Natural killer cell (primary cell): Measurements from ENCODE around the gene BATF2. TPM values are rescaled to one million over a fixed set of nuclear protein-coding genes. Genes with fewer than 3 reads are reported as not detected.
"Not testable (repeated sequence)": the region's sequence is repeated elsewhere in the genome, so short reads cannot be mapped to it uniquely, and the experiment has no call there.

Experiments used
- ATAC-seq, 3 donors: fragments of 150-1000 bp in 2 of 3; fragments of 200-7000 bp in 1 of 3; cut with Tn5 transposase; 1 replicate in 1 of 3; 2 replicates in 2 of 3; pipeline ENCODE4 v1.10.0; 2021; ENCODE audit warnings: mild to moderate bottlenecking in 2 of 3, moderate library complexity in 2 of 3
- DNase-seq, 2 donors: peaks; one replicate each; pipeline versions ENCODE4 v3.0.0 to v3.0.0-alpha.2; 2013 to 2021; ENCODE audit warnings: mixed read lengths in 1 of 2
- H3K27ac ChIP-seq: one replicate; pipeline ENCODE4 v1.5.1; 2013; ENCODE audit warnings: mild to moderate bottlenecking, low read length
- H3K27me3 ChIP-seq: one replicate; pipeline ENCODE4 v1.6.1; 2013; ENCODE audit warnings: low read length; ENCODE audit not compliant: control insufficient read depth, insufficient read depth
- H3K36me3 ChIP-seq: one replicate; pipeline ENCODE4 v1.6.1; 2013; ENCODE audit warnings: low read length; ENCODE audit not compliant: control insufficient read depth, insufficient read depth
- H3K4me1 ChIP-seq: one replicate; pipeline ENCODE4 v1.6.1; 2013; ENCODE audit warnings: low read length; ENCODE audit not compliant: control insufficient read depth, insufficient read depth
- H3K4me3 ChIP-seq: one replicate; pipeline ENCODE4 v1.5.1; 2013; ENCODE audit warnings: low read length
- H3K9me3 ChIP-seq: one replicate; pipeline ENCODE4 v1.6.1; 2013; ENCODE audit warnings: low read length; ENCODE audit not compliant: control insufficient read depth, insufficient read depth
- H3K27ac Mint-ChIP-seq, 2 donors: one replicate each; pipeline ENCODE4 v1.8.0; 2022; ENCODE audit warnings: mild to moderate bottlenecking in 2 of 2, mixed read lengths in 2 of 2, moderate library complexity in 1 of 2
- H3K27me3 Mint-ChIP-seq, 2 donors: one replicate each; pipeline ENCODE4 v1.8.0; 2022; ENCODE audit warnings: low read depth in 2 of 2, mixed read lengths in 2 of 2
- H3K36me3 Mint-ChIP-seq: one replicate; pipeline ENCODE4 v1.8.0; 2022; ENCODE audit warnings: mixed read lengths
- H3K4me1 Mint-ChIP-seq, 2 donors: one replicate each; pipeline ENCODE4 v1.8.0; 2022; ENCODE audit warnings: mixed read lengths in 2 of 2
- H3K4me3 Mint-ChIP-seq: one replicate; pipeline ENCODE4 v1.8.0; 2022; ENCODE audit warnings: mild to moderate bottlenecking, moderate library complexity, mixed read lengths
- H3K9me3 Mint-ChIP-seq, 2 donors: one replicate each; pipeline ENCODE4 v1.8.0; 2022; ENCODE audit warnings: mixed read lengths in 2 of 2
- WGBS: methylation state at CpG from one replicate; pipeline ENCODE4 v1.1.7; 2013; ENCODE audit warnings: missing lambda C conversion rate; ENCODE audit not compliant: insufficient coverage; 5-methylcytosine and 5-hydroxymethylcytosine counted together
- intact Hi-C: fragments of 100-400 bp; cut with micrococcal nuclease; formaldehyde crosslinking; loops from one replicate; pipeline ENCODE4 v1.14.2; 2022
- total RNA-seq, 4 donors: library from RNA; stranded (reverse); fragments of 120-200 nt in 1 of 4; gene quantifications; one replicate each; pipeline versions ENCODE4 v1.2.3 to v1.2.4, GENCODE V29; 2013 to 2022
- TF ChIP-seq, protein P1 (sequence below): fragments of 200-600 bp; IDR thresholded peaks from one replicate; pipeline ENCODE4 v1.8.0; 2022; ENCODE audit warnings: antibody characterized with exemption

BATF2 gene
- total RNA-seq, 3 donors from 2014 or later (not counting 1 experiment from before 2014, with no cell fraction given) = 0.30 TPM; not detected in 2

DNA sequence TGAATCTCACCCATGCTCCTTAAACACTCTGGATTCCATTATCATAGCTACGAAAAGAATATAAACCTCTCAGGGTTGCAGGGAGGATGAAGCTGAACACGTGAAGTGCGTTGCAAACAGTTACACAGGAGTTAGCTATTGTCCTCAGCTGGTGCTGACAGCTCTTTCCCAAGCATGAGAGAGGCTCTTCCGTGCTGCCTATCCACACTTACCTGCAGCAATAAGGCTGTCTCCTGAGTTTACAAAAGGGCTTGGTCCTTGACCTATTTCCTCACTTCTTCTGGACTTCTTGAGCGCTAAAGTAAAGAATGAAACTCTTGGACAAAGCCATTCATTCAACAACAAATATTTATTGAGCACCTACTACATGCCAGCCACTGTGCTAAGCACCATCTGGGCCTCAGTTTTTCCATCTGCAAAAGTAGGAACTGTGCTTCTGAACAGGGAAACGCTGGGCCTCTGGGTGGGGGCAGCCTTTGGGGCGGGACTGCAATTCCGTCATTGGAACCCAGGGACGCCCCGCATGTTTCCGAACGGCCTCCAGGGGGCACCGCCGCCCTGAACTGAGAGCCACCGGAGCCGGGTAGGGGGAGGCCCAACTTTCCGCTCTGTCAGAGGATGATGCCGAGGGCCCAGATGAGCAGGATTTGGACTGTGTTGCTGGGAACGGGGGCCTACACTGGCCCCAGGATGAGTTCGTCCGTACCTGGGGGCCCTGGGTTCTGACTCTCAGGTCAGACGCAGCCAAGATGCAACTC, 16.5 kb upstream of the BATF2 start:
- DNase-seq = peak; percentile 90 to 95
- H3K4me3 Mint-ChIP-seq = peak overlapping the region; percentile 95
- H3K27me3 Mint-ChIP-seq = no peaks in the 10 kb centered on the region
- Histone ChIP-seq H3K9me3 (no peaks in the 10 kb centered on the region), H3K36me3 (peaks cover under 1% of the 10 kb centered on the region), H3K27ac (peak overlapping the region; percentile 100), H3K4me1 (peaks cover 26% of the 10 kb centered on the region), H3K4me3 (peak overlapping the region; percentile 93), H3K27me3 (no peaks in the 10 kb centered on the region)
- H3K4me1 Mint-ChIP-seq = peaks cover 21 to 29% of the 10 kb centered on the region in 2 donors
- 18% methylated on average over 22 of the region's 22 CpGs for WGBS
- intact Hi-C loops = loop anchor here (1.0 to 5.0 kb wide), 4 partner anchors 14 to 166 kb away; partner anchors contain the start of genes SNX15 and ZNHIT2
- H3K27ac Mint-ChIP-seq = peak overlapping the region; percentile 95 to 96
- TF ChIP-seq, protein P1, sequence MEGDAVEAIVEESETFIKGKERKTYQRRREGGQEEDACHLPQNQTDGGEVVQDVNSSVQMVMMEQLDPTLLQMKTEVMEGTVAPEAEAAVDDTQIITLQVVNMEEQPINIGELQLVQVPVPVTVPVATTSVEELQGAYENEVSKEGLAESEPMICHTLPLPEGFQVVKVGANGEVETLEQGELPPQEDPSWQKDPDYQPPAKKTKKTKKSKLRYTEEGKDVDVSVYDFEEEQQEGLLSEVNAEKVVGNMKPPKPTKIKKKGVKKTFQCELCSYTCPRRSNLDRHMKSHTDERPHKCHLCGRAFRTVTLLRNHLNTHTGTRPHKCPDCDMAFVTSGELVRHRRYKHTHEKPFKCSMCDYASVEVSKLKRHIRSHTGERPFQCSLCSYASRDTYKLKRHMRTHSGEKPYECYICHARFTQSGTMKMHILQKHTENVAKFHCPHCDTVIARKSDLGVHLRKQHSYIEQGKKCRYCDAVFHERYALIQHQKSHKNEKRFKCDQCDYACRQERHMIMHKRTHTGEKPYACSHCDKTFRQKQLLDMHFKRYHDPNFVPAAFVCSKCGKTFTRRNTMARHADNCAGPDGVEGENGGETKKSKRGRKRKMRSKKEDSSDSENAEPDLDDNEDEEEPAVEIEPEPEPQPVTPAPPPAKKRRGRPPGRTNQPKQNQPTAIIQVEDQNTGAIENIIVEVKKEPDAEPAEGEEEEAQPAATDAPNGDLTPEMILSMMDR = no peak
- H3K9me3 Mint-ChIP-seq = no peaks in the 10 kb centered on the region
- peak; percentile 83 to 94 (median 87) for ATAC-seq
- no peaks in the 10 kb centered on the region for H3K36me3 Mint-ChIP-seq

DNA sequence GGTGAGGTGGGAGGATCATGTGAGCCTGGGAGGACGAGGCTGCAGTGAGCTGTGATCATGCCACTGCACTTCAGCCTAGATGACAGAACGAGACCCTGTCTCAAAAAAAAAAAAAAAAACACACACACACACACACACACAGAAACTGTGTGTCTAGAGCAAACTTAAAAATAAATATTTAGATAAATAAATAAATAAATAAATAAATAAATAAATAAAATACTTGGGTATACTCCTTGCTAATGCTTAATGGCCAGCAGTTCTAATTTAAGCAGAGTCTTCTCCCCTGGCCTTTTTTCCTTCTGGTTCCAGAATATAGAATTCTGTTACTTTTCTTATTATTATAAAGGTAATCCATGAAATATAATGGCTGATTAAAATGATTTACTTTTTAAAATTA, 12.1 kb upstream of the BATF2 start:
- Mint-ChIP-seq H3K9me3 (no peaks in the 10 kb centered on the region), H3K27me3 (no peaks in the 10 kb centered on the region), H3K36me3 (no peaks in the 10 kb centered on the region), H3K4me3 (no peak overlapping the region), H3K4me1 (peaks cover 10 to 12% of the 10 kb centered on the region in 2 donors), H3K27ac (no peak overlapping the region)
- no peaks in the 10 kb centered on the region for H3K9me3 ChIP-seq
- H3K4me3 ChIP-seq = no peak overlapping the region
- peaks cover 11% of the 10 kb centered on the region for H3K4me1 ChIP-seq
- H3K27me3 ChIP-seq = no peaks in the 10 kb centered on the region
- H3K36me3 ChIP-seq = no peaks in the 10 kb centered on the region
- TF ChIP-seq, protein P1 = no peak
- no peak overlapping the region for H3K27ac ChIP-seq
- intact Hi-C loops = no loop called here
- DNase-seq (no peak), ATAC-seq (no peak)
- 80% methylated on average over 1 of the region's 2 CpGs for WGBS

DNA sequence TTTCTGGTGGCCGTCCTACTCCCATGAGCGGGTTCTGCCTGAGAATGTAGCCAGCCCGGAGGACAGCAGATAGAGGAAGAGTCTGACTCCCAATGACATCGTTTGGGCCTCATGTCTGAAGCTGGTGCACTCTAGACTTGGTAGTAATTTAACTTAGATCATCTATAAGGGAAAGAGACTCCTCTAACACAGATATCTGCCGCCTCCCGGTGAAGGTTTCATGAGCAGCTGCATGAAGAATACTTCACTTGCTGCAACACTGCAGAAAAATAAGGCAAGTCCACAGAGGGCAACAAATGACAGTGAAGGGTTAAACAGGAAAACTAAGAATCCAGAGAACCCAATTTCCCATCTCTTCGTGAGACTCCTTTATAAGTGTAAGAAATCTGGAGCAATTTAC, 11.2 kb upstream of the BATF2 start:
- intact Hi-C loops = no loop called here
- no peak for DNase-seq

DNA sequence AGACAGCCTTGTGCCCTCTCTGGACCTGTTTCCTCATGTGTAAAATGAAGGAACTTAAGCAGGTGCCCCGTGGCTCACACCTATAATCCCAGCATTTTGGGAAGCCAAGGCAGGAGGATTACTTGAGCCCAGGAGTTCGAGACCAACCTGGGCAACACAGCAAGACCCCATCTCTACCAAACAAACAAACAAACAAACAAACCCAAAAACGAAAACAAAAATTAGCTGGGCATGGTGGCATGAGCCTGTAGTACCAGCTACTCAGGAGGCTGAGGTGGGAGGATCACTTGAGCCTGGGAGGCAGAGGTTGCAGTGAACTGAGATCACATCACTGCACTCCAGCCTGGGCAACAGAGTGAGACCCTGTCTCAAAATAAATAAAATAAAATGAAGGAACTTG, 7.2 kb upstream of the BATF2 start:
- 61% methylated on average over 3 of the region's 3 CpGs for WGBS
- H3K36me3 ChIP-seq, H3K4me3 ChIP-seq, H3K9me3 Mint-ChIP-seq, DNase-seq, H3K27ac Mint-ChIP-seq, H3K27me3 Mint-ChIP-seq, H3K4me1 Mint-ChIP-seq, H3K27ac ChIP-seq, H3K36me3 Mint-ChIP-seq, H3K4me1 ChIP-seq, H3K4me3 Mint-ChIP-seq, H3K27me3 ChIP-seq, intact Hi-C loops, H3K9me3 ChIP-seq, ATAC-seq: not testable (repeated sequence)

More for the DNA sequence above, 11.2 kb upstream of the BATF2 start:
- Histone ChIP-seq H3K4me1 (peaks cover 3% of the 10 kb centered on the region), H3K4me3 (no peak overlapping the region), H3K9me3 (no peaks in the 10 kb centered on the region), H3K27ac (no peak overlapping the region), H3K27me3 (no peaks in the 10 kb centered on the region), H3K36me3 (no peaks in the 10 kb centered on the region)
- H3K36me3 Mint-ChIP-seq = no peaks in the 10 kb centered on the region
- TF ChIP-seq, protein P1 = no peak
- H3K4me3 Mint-ChIP-seq = no peak overlapping the region
- ATAC-seq = no peak
- WGBS = 83% methylated on average over 5 of the region's 7 CpGs
- H3K9me3 Mint-ChIP-seq = no peaks in the 10 kb centered on the region
- H3K27ac Mint-ChIP-seq = no peak overlapping the region
- no peaks in the 10 kb centered on the region for H3K27me3 Mint-ChIP-seq
- peaks cover 3% of the 10 kb centered on the region in 2 donors for H3K4me1 Mint-ChIP-seq
